DMS 273 treated with DMSO at 0.1 percent for 48 hours (cell line): ENCODE measurements around the gene SHFL.

Experiments used
- DNase-seq: peaks from one replicate; lab custom pipeline; 2025; lab: John Stamatoyannopoulos, UW

The SHFL gene

GRCh38 chr19:10085641-10086590, at the start of gene SHFL:
SHFL (plus strand) TSS chr19:10086317; CDS start chr19:10086428, 111 bp downstream.
- DNase-seq: no peak

- no peak for DNase-seq
These were observed 49.5 kb upstream of the SHFL start for GRCh38 chr19:10036601-10037071.

DNA sequence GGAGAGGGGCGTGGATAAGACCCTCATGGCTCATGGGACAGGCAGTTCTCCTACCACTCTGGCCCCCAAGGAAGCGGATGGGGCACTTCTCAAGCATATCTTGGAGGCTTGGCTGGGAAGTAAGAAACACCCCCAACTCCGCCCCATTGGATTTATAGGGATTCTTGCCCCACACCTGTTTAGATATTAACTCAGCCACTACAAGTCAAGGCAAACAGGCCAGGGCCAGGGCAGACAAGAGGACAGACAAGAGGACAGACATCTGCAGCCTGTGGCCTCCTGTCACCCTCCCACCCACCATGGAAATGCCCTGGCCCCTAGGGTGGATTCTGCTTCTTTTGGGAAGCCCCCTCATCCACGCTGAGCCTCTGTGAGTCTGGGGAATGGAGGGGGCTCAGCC, 48.8 kb upstream of the SHFL start:
- no peak for DNase-seq

- no peak for DNase-seq
These were observed 48.3 kb upstream of the SHFL start for GRCh38 chr19:10037809-10038208.

DNA sequence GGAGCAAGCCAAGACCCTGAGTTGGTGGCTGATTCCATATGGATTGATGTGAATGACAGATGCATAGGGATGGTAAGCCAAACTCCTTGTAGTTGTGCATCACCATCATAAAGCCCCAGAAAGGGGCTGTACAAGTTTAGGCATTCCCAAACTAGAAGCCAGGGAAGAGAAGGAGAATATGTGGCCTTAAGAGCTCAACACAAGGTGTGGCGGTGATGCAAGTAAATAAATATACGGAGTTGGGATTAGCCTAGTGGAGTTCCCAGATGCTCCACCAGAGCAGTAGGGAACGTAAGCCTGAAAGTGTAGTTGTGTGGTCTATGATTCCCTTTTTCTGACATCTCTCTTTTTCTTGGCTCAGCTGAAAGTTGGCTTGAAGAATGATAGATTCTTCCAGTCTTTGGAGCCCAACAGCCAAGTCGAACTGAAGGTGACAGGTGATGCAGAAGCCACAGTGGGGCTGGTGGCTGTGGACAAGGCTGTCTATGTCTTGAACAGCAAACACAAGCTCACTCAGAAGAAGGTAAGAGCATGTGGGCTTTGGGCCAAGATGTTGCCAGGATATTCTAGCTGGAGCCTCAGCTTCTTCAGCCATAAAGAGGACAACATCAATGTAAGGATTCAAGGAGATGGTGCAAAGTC, 42.7 kb upstream of the SHFL start:
- DNase-seq: peak; percentile 14

- no peak for DNase-seq
These were observed 41.7 kb upstream of the SHFL start for GRCh38 chr19:10044390-10044789.

GRCh38 chr19:10045371-10045770, 40.7 kb upstream of the SHFL start:
- DNase-seq: no peak

DNA sequence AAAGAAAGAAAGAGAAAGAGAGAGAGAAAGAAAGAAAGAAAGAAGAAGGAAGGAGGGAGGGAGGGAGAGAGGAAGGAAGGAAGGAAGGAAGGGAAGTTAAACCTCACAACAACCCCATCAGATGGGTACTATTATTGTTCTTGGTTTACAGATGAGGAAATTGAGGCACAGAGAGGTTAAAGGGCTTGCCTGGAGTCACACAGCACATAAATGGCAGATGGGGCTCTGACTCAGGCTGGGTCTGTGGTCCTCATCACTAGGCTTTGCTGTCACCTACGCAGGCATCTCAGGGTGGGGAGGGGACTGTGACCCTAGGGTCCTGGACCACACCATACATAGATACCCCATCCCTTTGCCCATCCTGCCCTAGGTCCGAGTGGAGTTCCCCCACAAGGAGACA, 36.5 kb upstream of the SHFL start:
- no peak for DNase-seq

- no peak for DNase-seq
These were observed 33.3 kb upstream of the SHFL start for GRCh38 chr19:10052602-10053360.

DNA sequence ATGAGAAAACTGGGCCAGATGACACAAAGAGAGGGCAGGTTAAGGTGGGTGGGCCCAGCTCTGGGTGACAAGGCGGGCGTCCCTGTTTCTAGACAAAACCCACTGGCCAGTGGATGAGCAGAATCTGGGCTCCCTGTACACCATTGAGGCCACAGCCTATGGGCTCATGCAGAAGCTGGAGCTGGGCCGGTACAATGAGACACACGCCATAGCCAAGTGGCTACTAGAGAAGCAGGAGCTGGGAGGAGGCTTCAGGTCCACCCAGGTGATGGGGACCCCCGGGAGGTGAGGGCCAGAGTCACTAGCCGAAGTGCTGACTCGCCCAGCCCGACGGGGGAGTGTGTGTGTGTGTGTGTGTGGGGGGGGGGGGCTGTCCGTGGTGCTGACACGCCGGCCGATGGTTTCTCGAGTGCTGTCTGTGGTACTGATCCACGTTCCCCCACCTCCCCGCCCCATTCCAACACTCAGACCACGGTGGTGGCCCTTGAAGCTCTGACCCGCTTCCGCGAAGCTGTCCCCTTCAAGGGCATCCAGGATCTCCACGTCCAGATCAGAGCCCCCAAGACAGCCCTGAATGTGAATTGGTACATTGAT, 24.3 kb upstream of the SHFL start:
- no peak for DNase-seq

DNA sequence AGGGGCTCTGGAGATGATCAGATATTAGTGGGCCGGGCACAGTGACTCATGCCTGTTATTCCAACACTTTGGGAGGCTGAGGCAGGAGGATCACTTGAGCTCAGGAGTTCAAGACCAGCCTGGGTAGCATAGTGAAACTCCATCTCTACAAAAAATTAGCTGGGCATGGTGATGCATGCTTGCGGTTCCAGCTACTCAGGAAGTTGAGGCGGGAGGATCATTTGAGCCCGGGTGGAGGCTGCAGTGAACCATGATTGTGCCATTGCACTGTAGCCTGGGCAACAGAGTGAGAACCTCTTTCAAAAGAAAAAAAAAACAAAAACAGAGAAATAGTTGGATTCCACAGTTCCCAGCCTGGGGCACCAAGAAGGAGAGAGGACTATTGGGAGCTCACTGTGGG, 17.9 kb upstream of the SHFL start:
- no peak for DNase-seq

DNA sequence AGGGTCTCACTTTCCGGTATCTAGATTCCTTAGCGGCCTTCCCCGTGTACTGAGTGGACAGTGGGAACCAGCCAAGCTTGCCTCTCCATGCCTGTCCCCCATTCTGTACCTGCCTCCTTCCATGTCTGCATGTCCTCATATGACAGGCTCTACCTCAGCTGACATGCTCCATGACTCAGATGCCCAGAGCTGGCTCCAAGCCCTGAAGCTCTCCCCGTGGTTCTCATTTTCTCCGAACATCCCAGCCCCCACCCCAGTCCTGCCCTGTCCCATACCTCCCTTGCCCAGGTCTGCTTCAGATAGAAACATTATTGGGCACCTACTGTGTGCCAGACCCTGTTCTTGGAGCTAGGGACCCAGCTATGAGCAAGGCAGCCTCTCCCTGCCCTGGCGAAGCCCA, 17.1 kb upstream of the SHFL start:
- no peak for DNase-seq

- no peak for DNase-seq
These were observed 15.2 kb upstream of the SHFL start for GRCh38 chr19:10070730-10071446.

- DNase-seq: no peak
These were observed 12.0 kb upstream of the SHFL start for GRCh38 chr19:10074153-10074552.

DNA sequence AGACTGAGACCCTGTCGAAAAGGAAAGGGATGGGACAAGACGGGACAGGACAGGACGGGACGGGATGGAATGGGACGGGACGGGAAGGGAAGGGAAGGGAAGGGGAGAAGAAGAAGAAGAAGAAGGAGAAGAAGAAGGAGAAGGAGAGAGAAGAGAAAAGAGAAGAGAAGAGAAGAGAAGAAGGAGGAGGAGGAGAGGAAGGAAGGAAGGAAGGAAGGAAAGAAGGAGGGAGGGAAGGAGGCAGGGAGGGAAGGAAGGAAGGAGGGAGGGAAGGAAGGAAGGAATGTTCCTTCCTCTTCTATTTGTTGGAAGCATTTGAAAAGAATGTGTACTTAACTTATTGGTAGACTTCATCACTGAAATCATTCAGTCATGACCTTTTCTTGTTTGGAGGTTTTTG, 9.6 kb upstream of the SHFL start:
- DNase-seq: no peak

- no peak for DNase-seq
These were observed 7.8 kb upstream of the SHFL start for GRCh38 chr19:10078329-10078728.

GRCh38 chr19:10079031-10079453, 7.1 kb upstream of the SHFL start:
- no peak for DNase-seq

DNA sequence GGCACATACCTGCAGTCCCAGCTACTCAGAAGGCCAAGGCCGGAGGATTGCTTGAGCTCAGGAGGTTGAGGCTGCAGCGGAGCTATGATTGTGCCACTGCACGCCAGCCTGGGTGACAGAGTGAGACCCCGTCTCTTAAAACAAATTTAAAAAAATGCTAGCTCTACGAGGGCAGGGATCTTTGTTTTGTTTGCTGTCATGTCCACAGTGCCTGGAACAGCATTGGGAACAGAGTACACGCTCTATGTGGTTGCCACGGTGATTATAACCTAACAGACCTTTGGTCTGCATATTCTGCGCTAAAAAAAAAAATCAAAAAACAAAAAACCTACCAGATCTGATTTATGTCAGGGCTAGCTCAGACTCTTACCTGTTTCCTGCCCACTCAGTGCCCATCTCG, 2.2 kb upstream of the SHFL start:
- no peak for DNase-seq

GRCh38 chr19:10084803-10085202, 1.3 kb upstream of the SHFL start:
- DNase-seq: no peak

DNA sequence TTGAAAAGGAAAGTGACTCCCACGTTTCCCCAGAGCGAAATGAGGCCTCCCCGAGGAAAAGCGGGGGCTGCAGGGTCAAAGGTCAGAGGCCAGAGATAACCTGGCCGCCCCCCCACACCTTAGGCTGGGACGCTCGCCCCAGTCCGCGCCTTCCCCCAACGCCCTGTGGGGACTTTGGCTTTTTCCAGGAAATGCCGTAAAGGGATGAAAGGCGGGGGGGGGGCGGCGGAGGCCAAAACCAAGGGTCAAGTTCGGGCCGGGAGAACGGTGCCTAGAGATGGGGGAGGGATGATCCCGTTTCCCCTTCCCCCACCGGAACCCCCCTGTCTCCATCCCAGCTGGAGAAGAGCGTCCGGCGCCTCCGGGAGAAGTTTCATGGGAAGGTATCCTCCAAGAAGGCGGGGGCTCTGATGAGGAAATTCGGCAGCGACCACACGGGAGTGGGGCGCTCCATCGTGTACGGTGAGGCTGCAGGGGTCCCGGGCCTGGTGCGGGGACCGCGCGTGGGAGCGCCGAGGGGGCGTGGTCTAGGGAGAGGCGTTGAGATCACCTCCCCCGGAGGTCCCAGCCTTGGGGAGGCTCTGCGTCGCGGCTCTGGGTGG, 575 bp downstream of the SHFL start:
- no peak for DNase-seq
